Activated B cell treated with CpG ODN at 0.5 μM for 24 hours (primary cell): ENCODE results near the gene WEE2. TPM values are rescaled to one million over a fixed set of nuclear protein-coding genes. Genes with fewer than 3 reads are reported as not detected.
A peak's percentile ranks its signal among the peaks of the same experiment; 100 is the strongest.

Source experiments
- ATAC-seq: fragments of 200-7000 bp; cut with Tn5 transposase; one replicate; pipeline ENCODE4 v1.10.0; 2021; ENCODE audit warnings: low read depth, mild to moderate bottlenecking, moderate library complexity
- CTCF ChIA-PET: fragments of 350-600 bp; sonication (Branson Sonifier 250); formaldehyde crosslinking; loops from one replicate; lab custom pipeline; 2021; ENCODE audit warnings: antibody characterized with exemption; lab: Charles Lee
- POLR2A ChIA-PET: fragments of 350-600 bp; sonication (Branson Sonifier 250); formaldehyde crosslinking; loops from one replicate; lab custom pipeline; 2021; ENCODE audit warnings: antibody characterized with exemption; lab: Charles Lee
- DNase-seq: peaks from one replicate; pipeline ENCODE4 v3.0.0; 2022
- H3K27ac Mint-ChIP-seq: one replicate; pipeline ENCODE4 v1.8.0; 2020; ENCODE audit warnings: mixed read lengths
- H3K27me3 Mint-ChIP-seq: one replicate; pipeline ENCODE4 v1.8.0; 2021; ENCODE audit warnings: mixed read lengths
- H3K36me3 Mint-ChIP-seq: one replicate; pipeline ENCODE4 v1.8.0; 2021; ENCODE audit warnings: low read depth, mixed read lengths
- H3K4me1 Mint-ChIP-seq: one replicate; pipeline ENCODE4 v1.8.0; 2021; ENCODE audit warnings: mixed read lengths
- H3K4me3 Mint-ChIP-seq: one replicate; pipeline ENCODE4 v1.8.0; 2020; ENCODE audit warnings: mild to moderate bottlenecking, mixed read lengths
- H3K9me3 Mint-ChIP-seq: one replicate; pipeline ENCODE4 v1.8.0; 2020; ENCODE audit warnings: mixed read lengths
- intact Hi-C: fragments of 100-400 bp; cut with micrococcal nuclease; formaldehyde crosslinking; loops from one replicate; pipeline ENCODE4 v1.15.1; 2024
- total RNA-seq: library from RNA; stranded (reverse); gene quantifications from 2 replicates; pipeline ENCODE4 v1.2.3, GENCODE V29; 2022
- TF ChIP-seq, protein P1 (sequence below): fragments of 200-600 bp; IDR thresholded peaks from one replicate; pipeline ENCODE4 v1.8.0; 2022; ENCODE audit warnings: antibody characterized with exemption, mild to moderate bottlenecking

The WEE2 gene
- total RNA-seq, 1 donor from 2014 or later, result not detected

DNA sequence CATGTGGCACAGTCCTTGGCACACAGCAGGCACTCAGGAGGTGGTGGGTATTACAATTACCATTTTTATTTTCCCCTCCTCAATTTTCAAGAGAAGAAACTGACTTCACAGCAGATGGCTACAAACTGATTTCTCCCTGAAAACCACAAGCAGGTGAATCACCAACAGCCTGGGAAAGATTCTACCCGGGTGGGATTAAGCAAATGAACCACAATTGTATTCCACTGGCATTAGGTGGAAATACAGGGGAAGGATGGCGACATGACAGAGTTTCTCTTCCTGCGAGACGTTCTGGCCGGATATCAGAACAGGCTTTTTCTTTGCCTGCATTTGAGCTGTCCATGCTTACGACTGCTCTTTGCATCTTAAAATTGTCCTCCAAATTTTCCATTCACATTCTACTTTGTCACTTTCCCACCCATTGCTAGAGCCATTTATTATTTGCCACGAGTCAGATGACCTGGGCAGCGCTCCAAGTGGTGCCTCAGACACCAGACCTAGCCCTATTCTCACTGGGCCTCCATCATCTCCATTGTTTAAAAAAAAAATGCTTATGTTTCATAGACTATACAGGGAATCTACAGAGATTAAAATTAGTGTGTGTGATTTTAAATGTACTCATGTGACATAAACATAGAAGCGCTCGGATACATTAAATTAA, 10.8 kb upstream of the WEE2 start:
- peaks cover 17% of the 10 kb centered on the region for H3K36me3 Mint-ChIP-seq
- intact Hi-C loops, result no loop called here
- ChIA-PET POLR2A (no interaction called here), CTCF (no interaction called here)
- H3K27me3 Mint-ChIP-seq, result no peaks in the 10 kb centered on the region
- TF ChIP-seq, protein P1, sequence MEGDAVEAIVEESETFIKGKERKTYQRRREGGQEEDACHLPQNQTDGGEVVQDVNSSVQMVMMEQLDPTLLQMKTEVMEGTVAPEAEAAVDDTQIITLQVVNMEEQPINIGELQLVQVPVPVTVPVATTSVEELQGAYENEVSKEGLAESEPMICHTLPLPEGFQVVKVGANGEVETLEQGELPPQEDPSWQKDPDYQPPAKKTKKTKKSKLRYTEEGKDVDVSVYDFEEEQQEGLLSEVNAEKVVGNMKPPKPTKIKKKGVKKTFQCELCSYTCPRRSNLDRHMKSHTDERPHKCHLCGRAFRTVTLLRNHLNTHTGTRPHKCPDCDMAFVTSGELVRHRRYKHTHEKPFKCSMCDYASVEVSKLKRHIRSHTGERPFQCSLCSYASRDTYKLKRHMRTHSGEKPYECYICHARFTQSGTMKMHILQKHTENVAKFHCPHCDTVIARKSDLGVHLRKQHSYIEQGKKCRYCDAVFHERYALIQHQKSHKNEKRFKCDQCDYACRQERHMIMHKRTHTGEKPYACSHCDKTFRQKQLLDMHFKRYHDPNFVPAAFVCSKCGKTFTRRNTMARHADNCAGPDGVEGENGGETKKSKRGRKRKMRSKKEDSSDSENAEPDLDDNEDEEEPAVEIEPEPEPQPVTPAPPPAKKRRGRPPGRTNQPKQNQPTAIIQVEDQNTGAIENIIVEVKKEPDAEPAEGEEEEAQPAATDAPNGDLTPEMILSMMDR, result no peak
- ATAC-seq, result no peak
- H3K27ac Mint-ChIP-seq, result no peak overlapping the region
- no peak overlapping the region for H3K4me3 Mint-ChIP-seq
- peaks cover 68% of the 10 kb centered on the region for H3K4me1 Mint-ChIP-seq
- no peak for DNase-seq
- no peaks in the 10 kb centered on the region for H3K9me3 Mint-ChIP-seq

DNA sequence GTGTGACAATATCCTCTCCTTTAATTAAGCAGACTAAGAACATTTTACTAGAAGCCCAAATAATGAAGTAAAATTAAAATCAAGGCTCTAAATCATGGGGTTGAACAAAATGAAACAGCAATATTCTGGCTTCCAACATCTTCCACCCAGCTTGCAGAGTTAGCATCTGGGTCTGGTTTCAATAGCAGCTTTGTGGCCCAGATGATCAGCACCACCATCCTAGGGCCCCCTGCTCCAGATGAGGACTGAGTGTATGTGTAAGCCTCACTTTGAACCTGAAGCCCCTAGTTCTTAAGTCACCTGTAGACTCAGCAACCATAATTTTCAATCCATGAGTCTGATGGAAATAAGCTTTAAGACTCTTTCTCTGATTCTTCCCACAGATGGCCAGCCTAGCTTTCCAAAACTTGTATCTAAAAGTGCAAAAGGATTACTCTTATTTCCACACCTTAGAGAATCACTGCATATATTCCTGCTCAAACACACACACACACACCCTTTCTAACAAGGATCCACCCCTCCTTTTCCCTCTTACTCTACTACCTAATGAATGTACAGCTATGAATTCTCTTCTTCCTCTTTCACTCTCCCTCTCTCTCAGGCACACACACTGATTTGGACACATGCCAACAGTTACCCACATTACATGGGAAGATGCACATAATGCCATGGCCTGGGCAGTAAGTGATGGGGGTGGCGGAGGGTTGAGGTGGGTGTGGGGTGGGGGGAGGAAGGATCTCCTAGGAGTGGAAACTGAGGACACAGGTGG, 9.7 kb upstream of the WEE2 start:
- Mint-ChIP-seq H3K9me3 (no peaks in the 10 kb centered on the region), H3K4me3 (peak overlapping the region; percentile 7), H3K4me1 (peaks cover 72% of the 10 kb centered on the region), H3K36me3 (peaks cover 17% of the 10 kb centered on the region), H3K27ac (peak overlapping the region; percentile 59), H3K27me3 (no peaks in the 10 kb centered on the region)
- DNase-seq (no peak), ATAC-seq (no peak)
- intact Hi-C loops, result loop anchor here (2.0 kb wide), 1 partner anchor 22 kb away; no protein-coding TSS in a partner anchor
- CTCF ChIA-PET, result no interaction called here
- POLR2A ChIA-PET, result interaction anchor here (1.1 kb wide), 1 partner anchor 39 kb away, joined by 3 read pairs; the partner anchor contains the start of gene SSBP1
- TF ChIP-seq, protein P1, result no peak

DNA sequence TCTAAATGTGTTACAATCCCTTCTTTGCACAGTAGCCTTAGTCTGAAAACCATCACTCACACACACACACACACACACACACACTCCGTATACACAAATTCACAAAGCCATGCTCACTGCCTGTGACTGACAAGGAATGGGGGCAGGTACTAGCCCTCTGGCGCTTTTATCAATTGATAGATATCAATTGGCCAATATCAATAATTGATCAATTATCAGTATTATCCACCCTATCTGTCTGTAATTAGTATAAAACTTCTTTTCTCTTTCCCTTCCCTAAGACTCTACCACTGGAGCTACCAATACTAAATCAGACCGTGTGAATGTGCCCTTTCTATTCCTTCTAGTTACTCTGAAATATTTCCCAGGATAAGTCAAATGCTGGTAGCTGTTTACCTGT, 8.3 kb upstream of the WEE2 start:
- Mint-ChIP-seq H3K9me3 (no peaks in the 10 kb centered on the region), H3K27me3 (no peaks in the 10 kb centered on the region), H3K36me3 (peaks cover 12% of the 10 kb centered on the region), H3K27ac (peak overlapping the region; percentile 77), H3K4me3 (peak overlapping the region; percentile 85), H3K4me1 (peaks cover 67% of the 10 kb centered on the region)
- CTCF ChIA-PET, result interaction anchor here (2.6 to 3.4 kb wide), 2 partner anchors 38 to 46 kb away, joined by 9 to 17 read pairs; partner anchors contain the start of gene SSBP1
- TF ChIP-seq, protein P1, result no peak
- DNase-seq (no peak), ATAC-seq (no peak)
- intact Hi-C loops, result loop anchor here (2.0 kb wide), 3 partner anchors 17 to 775 kb away; partner anchors contain the start of gene BRAF
- POLR2A ChIA-PET, result interaction anchor here (0.9 to 5.2 kb wide), 2 partner anchors 38 to 50 kb away, joined by 4 to 56 read pairs; partner anchors contain the start of gene SSBP1

DNA sequence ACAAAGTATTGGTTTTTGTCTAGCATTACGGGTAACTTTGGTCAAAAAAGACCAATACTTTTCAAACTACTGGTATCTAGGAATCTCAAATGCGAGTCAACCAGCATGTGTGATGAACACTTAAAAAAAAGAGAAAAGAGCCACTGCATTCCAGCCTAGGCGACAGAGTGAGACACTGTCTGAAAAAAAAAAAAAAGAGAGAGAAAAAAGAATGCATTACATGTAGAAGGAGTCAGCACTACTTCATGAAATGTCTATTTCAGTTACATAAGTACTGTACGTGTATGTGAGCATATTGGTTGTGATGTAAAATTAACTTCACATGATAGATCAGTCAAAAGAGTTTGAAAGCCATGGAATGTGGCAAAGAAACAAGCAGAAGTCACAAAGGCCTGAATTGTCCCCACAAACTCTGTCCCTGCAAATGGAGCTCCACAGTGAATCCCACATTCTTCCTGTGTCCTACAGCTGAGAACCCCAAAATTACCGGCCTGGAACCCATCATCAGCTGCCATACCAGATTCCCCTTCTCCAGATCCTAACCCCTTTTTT, 7.8 kb upstream of the WEE2 start:
- TF ChIP-seq, protein P1, result no peak
- H3K27ac Mint-ChIP-seq, result peak overlapping the region; percentile 77
- no peak for DNase-seq
- H3K4me1 Mint-ChIP-seq, result peaks cover 62% of the 10 kb centered on the region
- H3K9me3 Mint-ChIP-seq, result no peaks in the 10 kb centered on the region
- POLR2A ChIA-PET, result interaction anchor here (0.9 to 5.2 kb wide), 2 partner anchors 37 to 51 kb away, joined by 4 to 56 read pairs; partner anchors contain the start of gene SSBP1
- ATAC-seq, result no peak
- intact Hi-C loops, result loop anchor here (2.0 kb wide), 2 partner anchors 18 to 776 kb away; partner anchors contain the start of gene BRAF
- no peaks in the 10 kb centered on the region for H3K27me3 Mint-ChIP-seq
- peaks cover 12% of the 10 kb centered on the region for H3K36me3 Mint-ChIP-seq
- peak overlapping the region; percentile 85 for H3K4me3 Mint-ChIP-seq
- CTCF ChIA-PET, result interaction anchor here (2.6 to 3.4 kb wide), 2 partner anchors 38 to 46 kb away, joined by 9 to 17 read pairs; partner anchors contain the start of gene SSBP1
